ENCODE measurements around the gene ADORA1. TPM values are rescaled to one million over a fixed set of nuclear protein-coding genes. Genes with fewer than 3 reads are reported as not detected.

ADORA1 gene
- total and polyA plus RNA-seq, 2 donors (not counting 3 experiments of a cell fraction or from before 2014, with no cell fraction given): 0.15 TPM; not detected in 1

GRCh38 chr1:203144661-203145060, 17.1 kb downstream of the ADORA1 start:
- dilution Hi-C loops (cut with MboI; ENCODE audit: extremely low pct_ligation_motif_present, low sequenced_read_pairs) (no loop called here), intact Hi-C loops (cut with micrococcal nuclease) (no loop called here)
- Histone ChIP-seq H3K36me3 (ENCODE audit: control insufficient read depth in 2 of 2, extremely low read depth in 1 of 2, insufficient read depth in 2 of 2, low read length in 2 of 2) (no peaks in the 10 kb centered on the region), H3K9ac (replicated peaks; ENCODE audit: extremely low read depth, insufficient read depth, low read length) (no peak overlapping the region), H3K27ac (ENCODE audit: insufficient read depth, low read depth, low read length) (no peak overlapping the region), H3K79me2 (ENCODE audit: control insufficient read depth, insufficient read depth, low read length) (no peaks in the 10 kb centered on the region), H3K4me3 (replicated peaks in 1 of 3; ENCODE audit: insufficient read depth in 1 of 3, low read depth in 1 of 3, low read length in 3 of 3) (no peak overlapping the region), H4K20me1 (replicated peaks; ENCODE audit: control insufficient read depth, extremely low read depth, insufficient read depth, low read length) (no peaks in the 10 kb centered on the region), H3K27me3 (ENCODE audit: control insufficient read depth in 2 of 2, insufficient read depth in 2 of 2, low read length in 2 of 2) (peaks cover 2 to 20% of the 10 kb centered on the region in 2 experiments), H3K9me1 (replicated peaks; ENCODE audit: control insufficient read depth, extremely low read depth, insufficient read depth, low read length) (no peaks in the 10 kb centered on the region), H3K4me2 (ENCODE audit: insufficient read depth, low read length) (no peak overlapping the region), H2AFZ (ENCODE audit: low read depth, low read length) (no peak overlapping the region), H3K4me1 (ENCODE audit: control insufficient read depth, extremely low read depth, insufficient read depth, low read length) (no peaks in the 10 kb centered on the region), H3K9me3 (replicated peaks; ENCODE audit: control insufficient read depth, insufficient read depth, low read length) (no peaks in the 10 kb centered on the region)
- no TSS peak for BruUV-seq (replicated peaks)
- no peak for FAIRE-seq
- POLR2A ChIA-PET: no interaction called here
- CTCF ChIA-PET: interaction anchor here (1.6 to 3.0 kb wide), 3 partner anchors 27 to 71 kb away, joined by 7 to 16 read pairs (median 11); no protein-coding TSS in a partner anchor
- TF ChIP-seq MAX (IDR thresholded peaks at IDR 0.05; ENCODE audit: insufficient read depth, insufficient read length): no peak
- TF ChIP-seq EZH2 (IDR thresholded peaks at IDR 0.05; ENCODE audit: borderline replicate concordance, low read depth, low read length, severe bottlenecking): no peak
- DNase-seq (ENCODE audit: low read depth, low spot score): no peak

DNA sequence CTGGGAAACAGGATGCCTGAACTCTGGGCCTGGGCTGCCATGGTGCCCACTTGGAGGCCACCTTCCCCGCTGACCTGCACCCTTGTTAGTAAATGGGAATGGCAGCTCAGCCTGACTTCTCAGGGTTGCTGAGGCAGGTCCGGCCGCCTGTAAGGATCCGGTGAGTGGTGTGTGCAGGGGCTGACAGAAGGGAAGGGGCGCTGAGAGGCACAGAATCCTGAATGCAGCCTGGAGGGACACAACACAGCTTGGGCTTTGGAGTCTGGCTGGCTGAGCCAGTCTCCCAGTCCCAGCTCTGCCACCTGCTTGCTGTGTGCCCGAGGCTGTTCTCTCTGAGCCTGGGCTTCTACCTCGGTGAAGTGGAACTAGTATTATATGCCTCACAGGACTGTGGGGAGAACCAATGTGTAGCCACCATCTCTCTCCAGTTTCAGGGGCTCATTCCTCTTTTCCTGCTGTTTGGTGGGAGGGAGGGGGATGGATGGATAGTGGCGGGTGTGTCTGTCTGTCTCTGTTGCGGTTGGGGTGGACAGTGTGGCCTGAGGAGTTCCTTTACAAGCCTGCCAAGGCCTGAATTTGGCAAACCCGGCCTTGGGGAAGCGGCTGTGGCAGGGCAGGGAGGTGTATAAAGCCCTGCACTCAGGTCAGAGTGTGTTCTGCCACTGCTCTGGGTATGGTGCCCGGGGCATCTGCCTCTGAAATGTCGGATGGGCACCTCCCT, 18.0 kb downstream of the ADORA1 start:
- Histone ChIP-seq H3K27me3 (ENCODE audit: control insufficient read depth in 2 of 2, insufficient read depth in 2 of 2, low read length in 2 of 2) (peaks cover 2 to 19% of the 10 kb centered on the region in 2 experiments), H3K27ac (ENCODE audit: insufficient read depth, low read depth, low read length) (no peak overlapping the region), H3K36me3 (ENCODE audit: control insufficient read depth in 2 of 2, extremely low read depth in 1 of 2, insufficient read depth in 2 of 2, low read length in 2 of 2) (no peaks in the 10 kb centered on the region), H4K20me1 (replicated peaks; ENCODE audit: control insufficient read depth, extremely low read depth, insufficient read depth, low read length) (no peaks in the 10 kb centered on the region), H3K4me2 (ENCODE audit: insufficient read depth, low read length) (no peak overlapping the region), H3K4me3 (replicated peaks in 1 of 3; ENCODE audit: insufficient read depth in 1 of 3, low read depth in 1 of 3, low read length in 3 of 3) (no peak overlapping the region), H3K9me1 (replicated peaks; ENCODE audit: control insufficient read depth, extremely low read depth, insufficient read depth, low read length) (no peaks in the 10 kb centered on the region), H3K4me1 (ENCODE audit: control insufficient read depth, extremely low read depth, insufficient read depth, low read length) (no peaks in the 10 kb centered on the region), H3K9ac (replicated peaks; ENCODE audit: extremely low read depth, insufficient read depth, low read length) (no peak overlapping the region), H2AFZ (ENCODE audit: low read depth, low read length) (no peak overlapping the region), H3K9me3 (replicated peaks; ENCODE audit: control insufficient read depth, insufficient read depth, low read length) (no peaks in the 10 kb centered on the region), H3K79me2 (ENCODE audit: control insufficient read depth, insufficient read depth, low read length) (no peaks in the 10 kb centered on the region)
- no peak for FAIRE-seq
- no TSS peak for BruUV-seq (replicated peaks)
- TF ChIP-seq POLR2AphosphoS5 (IDR thresholded peaks at IDR 0.05; ENCODE audit: insufficient read depth, low read depth, low read length): no peak
- no peak for TF ChIP-seq GATA2 (IDR thresholded peaks at IDR 0.05; ENCODE audit: insufficient read depth, insufficient read length, low read depth, low read length)
- TF ChIP-seq FOS (IDR thresholded peaks at IDR 0.05; ENCODE audit: borderline replicate concordance, insufficient read depth, low read length): no peak
- dilution Hi-C loops (cut with MboI; ENCODE audit: extremely low pct_ligation_motif_present, low sequenced_read_pairs) (no loop called here), intact Hi-C loops (cut with micrococcal nuclease) (no loop called here)
- CTCF ChIA-PET: interaction anchor here (2.8 to 3.0 kb wide), 2 partner anchors 27 to 28 kb away, joined by 11 to 16 read pairs; no protein-coding TSS in a partner anchor
- POLR2A ChIA-PET: no interaction called here
- no peak for DNase-seq (ENCODE audit: low read depth, low spot score)
